Prostate gland (tissue), 2 donors: ENCODE data around the gene ANXA2R. TPM values are rescaled to one million over a fixed set of nuclear protein-coding genes. Genes with fewer than 3 reads are reported as not detected.

Experiments used
- DNase-seq: peaks from one replicate; pipeline ENCODE4 v3.0.0-alpha.2; 2019; ENCODE audit warnings: low spot score
- H3K27ac ChIP-seq, 2 donors: fragments of 200-600 bp; sonication (generic); 2 replicates each; pipeline ENCODE4 v1.5.1; 2017 to 2019
- H3K27me3 ChIP-seq: fragments of 200-600 bp; sonication (generic); replicated peaks from 2 replicates; pipeline ENCODE4 v1.5.1; 2019; ENCODE audit not compliant: insufficient read depth
- H3K36me3 ChIP-seq, 2 donors: fragments of 200-600 bp; sonication (generic); 1 replicate in 1 of 2; 2 replicates in 1 of 2; pipeline versions ENCODE4 v1.5.1 to v1.8.1; 2017 to 2019
- H3K4me1 ChIP-seq: fragments of 200-600 bp; sonication (generic); replicated peaks from 2 replicates; pipeline ENCODE4 v1.5.1; 2019
- H3K4me3 ChIP-seq, 2 donors: fragments of 200-600 bp; sonication (generic); 2 replicates each; pipeline ENCODE4 v1.5.1; 2017 to 2019
- H3K9me3 ChIP-seq: fragments of 200-600 bp; sonication (generic); 2 replicates; pipeline ENCODE4 v1.5.1; 2017
- POLR2A ChIP-seq: fragments of 450-650 bp; IDR thresholded peaks from one replicate; pipeline ENCODE4 v1.6.1; 2016; ENCODE audit warnings: antibody characterized with exemption, mild to moderate bottlenecking
- POLR2AphosphoS5 ChIP-seq: sonication (generic); formaldehyde crosslinking; IDR thresholded peaks from one replicate; pipeline ENCODE4 v1.6.1; 2017; ENCODE audit warnings: antibody characterized with exemption
- WGBS: methylation state at CpG from one replicate; pipeline ENCODE4 v1.1.5; 2018; 5-methylcytosine and 5-hydroxymethylcytosine counted together
- intact Hi-C: fragments of 100-400 bp; cut with DNase I; formaldehyde crosslinking; loops from one replicate; pipeline ENCODE4 v1.14.2; 2022
- total RNA-seq, 2 donors: library from RNA; depleted of rRNA; stranded (reverse); fragments of >200 nt; gene quantifications; one replicate each; pipeline ENCODE4 v1.1.0, GENCODE V29; 2016
- TF ChIP-seq, protein P1 (sequence below), 4 experiments: fragments of 200-600 bp in 2 of 4; fragments of 450-650 bp in 2 of 4; sonication (generic) in 2 of 4; IDR thresholded peaks; 1 replicate in 3 of 4; 2 replicates in 1 of 4; pipeline ENCODE4 v1.5.1; 2016 to 2019; ENCODE audit warnings: antibody characterized with exemption in 4 of 4, mild to moderate bottlenecking in 2 of 4, moderate library complexity in 2 of 4

The ANXA2R gene
- total RNA-seq, 2 donors from 2014 or later = 4.5 to 5.3 TPM

DNA sequence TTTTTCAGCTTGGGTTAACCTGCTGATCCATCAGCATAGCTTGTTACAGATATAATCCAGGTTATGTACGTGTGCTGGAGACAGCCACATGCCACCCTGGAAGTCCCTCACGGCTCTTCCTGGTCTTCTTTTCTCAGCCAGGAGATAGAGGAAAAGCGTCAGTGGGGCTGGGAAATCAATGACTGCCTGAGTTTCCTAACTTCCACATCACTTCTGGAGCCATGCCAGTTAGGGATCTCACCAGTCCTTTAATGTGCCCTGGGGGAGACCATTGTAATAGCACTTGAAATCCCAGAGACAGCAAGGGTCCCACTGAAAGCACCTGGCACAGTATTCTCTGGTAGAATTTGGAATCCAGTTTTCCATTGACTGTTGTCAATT lies 29.2 kb downstream of the ANXA2R start:
- no peaks in the 10 kb centered on the region for H3K9me3 ChIP-seq
- DNase-seq = no peak
- H3K27ac ChIP-seq = peak overlapping the region in 1 of 2 donors; percentile 88
- intact Hi-C loops = no loop called here
- 63% methylated on average over 3 of the region's 3 CpGs for WGBS
- H3K27me3 ChIP-seq = no peaks in the 10 kb centered on the region
- TF ChIP-seq, protein P1, sequence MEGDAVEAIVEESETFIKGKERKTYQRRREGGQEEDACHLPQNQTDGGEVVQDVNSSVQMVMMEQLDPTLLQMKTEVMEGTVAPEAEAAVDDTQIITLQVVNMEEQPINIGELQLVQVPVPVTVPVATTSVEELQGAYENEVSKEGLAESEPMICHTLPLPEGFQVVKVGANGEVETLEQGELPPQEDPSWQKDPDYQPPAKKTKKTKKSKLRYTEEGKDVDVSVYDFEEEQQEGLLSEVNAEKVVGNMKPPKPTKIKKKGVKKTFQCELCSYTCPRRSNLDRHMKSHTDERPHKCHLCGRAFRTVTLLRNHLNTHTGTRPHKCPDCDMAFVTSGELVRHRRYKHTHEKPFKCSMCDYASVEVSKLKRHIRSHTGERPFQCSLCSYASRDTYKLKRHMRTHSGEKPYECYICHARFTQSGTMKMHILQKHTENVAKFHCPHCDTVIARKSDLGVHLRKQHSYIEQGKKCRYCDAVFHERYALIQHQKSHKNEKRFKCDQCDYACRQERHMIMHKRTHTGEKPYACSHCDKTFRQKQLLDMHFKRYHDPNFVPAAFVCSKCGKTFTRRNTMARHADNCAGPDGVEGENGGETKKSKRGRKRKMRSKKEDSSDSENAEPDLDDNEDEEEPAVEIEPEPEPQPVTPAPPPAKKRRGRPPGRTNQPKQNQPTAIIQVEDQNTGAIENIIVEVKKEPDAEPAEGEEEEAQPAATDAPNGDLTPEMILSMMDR (IDR thresholded peaks at IDR 0.05) = no peak
- TF ChIP-seq POLR2A = no peak
- TF ChIP-seq POLR2AphosphoS5 = no peak
- H3K4me1 ChIP-seq = no peaks in the 10 kb centered on the region
- no peaks in the 10 kb centered on the region for H3K36me3 ChIP-seq
- no peak overlapping the region for H3K4me3 ChIP-seq

DNA sequence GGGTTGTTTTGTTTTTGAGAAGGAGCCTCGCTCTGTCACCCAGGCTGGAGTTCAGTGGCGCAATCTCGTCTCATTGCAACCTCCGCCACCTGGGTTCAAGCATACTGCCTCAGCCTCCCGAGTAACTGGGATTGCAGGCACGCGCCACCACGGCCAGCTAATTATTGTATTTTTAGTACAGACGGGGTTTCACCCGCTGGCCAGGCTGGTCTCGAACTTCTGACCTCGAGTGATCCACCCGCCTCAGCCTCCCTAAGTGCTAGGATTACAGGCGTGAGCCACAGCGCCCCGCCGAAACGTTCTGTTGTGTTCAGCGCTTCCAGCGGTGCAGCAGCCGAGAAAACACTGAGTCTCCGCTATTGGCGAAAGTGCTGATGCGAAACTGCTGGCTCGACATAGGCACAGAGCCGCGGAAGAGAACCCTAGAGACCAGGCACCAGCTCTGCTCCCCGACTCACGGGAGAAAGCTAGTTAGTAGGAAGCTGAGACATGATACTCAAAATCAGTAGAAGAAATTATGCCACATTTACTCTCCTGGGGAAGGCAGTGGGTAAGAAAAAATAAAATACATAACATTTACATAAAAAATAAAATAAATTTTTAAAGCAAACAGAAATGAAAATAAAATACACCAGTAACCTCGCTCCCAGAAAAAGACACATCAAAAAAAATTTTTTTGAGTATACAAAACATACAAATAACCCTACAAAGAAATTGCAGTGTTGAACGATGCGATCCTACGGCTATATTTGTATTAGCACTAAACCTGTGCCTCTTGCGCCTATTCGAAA lies 31.6 kb downstream of the ANXA2R start:
- Histone ChIP-seq H3K4me3 (peak overlapping the region; percentile 39 to 42), H3K27me3 (no peaks in the 10 kb centered on the region), H3K9me3 (no peaks in the 10 kb centered on the region), H3K27ac (peak overlapping the region; percentile 88 to 92), H3K36me3 (no peaks in the 10 kb centered on the region), H3K4me1 (no peaks in the 10 kb centered on the region)
- TF ChIP-seq POLR2A (no peak), POLR2AphosphoS5 (peak; percentile 69)
- WGBS = 7% methylated on average over 35 of the region's 35 CpGs
- peak; percentile 88 for DNase-seq
- intact Hi-C loops = no loop called here

DNA sequence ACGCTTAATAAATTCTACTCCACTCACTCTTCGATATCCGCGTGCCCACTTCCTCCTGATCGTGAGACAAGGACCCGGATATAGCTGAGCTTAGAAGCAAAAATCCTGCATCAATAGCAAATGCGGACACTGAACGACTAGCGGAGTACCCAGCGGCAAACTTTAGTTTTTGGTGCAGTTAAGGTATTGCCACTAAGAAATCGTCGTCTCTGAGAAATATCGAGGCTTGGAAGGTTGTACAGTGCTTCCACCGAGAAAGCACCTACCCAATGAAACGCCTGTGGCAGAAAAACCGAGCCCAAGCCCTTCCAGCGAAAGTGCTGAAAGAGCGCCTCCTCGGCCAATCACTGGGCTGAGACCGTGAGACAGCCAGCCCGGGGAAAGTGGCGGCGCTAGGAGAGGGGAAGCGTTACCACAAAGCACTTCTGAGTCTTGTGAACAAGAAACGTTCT lies 32.2 kb downstream of the ANXA2R start:
- TF ChIP-seq POLR2AphosphoS5 = peak; percentile 16
- TF ChIP-seq, protein P1 (IDR thresholded peaks at IDR 0.05) = no peak

DNA sequence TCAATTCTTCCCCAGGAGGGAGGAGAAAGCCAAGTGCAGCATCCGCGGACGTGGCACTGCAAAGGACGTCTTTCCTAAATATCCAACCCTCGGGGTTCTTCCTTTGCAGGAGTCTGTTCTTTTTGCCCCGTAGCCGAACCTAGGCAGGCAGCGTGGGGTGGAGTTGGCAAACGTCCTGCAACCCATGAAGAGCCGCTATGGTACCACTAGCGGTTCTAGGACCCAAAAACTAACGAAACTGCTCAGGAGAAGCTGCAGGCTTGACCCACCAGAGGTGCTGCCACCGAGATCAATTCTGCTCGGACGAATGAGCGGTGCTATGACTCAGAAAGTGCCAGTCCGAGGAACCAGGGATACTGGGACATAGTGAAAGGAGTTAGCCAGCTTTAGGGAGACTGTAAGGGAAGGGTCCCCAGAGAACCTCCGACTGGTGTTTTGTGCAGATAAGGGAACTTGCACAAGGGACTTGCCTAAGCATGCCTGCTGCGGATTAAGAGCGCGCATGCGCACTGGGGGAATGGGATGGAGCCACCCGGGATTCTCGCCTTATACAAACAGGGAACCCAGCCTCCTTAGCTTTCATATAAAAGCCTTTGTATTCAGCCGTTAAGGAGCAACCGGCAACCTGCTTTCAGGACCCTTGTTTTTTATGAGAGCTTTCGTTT lies 32.7 kb downstream of the ANXA2R start:
- Histone ChIP-seq H3K9me3 (no peaks in the 10 kb centered on the region), H3K4me1 (no peaks in the 10 kb centered on the region), H3K27me3 (no peaks in the 10 kb centered on the region), H3K4me3 (peak overlapping the region; percentile 39 to 42), H3K36me3 (no peaks in the 10 kb centered on the region), H3K27ac (peak overlapping the region; percentile 88 to 92)
- peak; percentile 89 for DNase-seq
- TF ChIP-seq, protein P1 (IDR thresholded peaks at IDR 0.05) = peak in 2 of 4 experiments; percentile 7 to 17
- TF ChIP-seq POLR2AphosphoS5 = peak; percentile 67
- TF ChIP-seq POLR2A = peak; percentile 42
- 5% methylated on average over 27 of the region's 27 CpGs for WGBS
- intact Hi-C loops = no loop called here

More for the DNA sequence above, 32.2 kb downstream of the ANXA2R start:
- WGBS = 2% methylated on average over 25 of the region's 25 CpGs
- Histone ChIP-seq H3K27ac (peak overlapping the region; percentile 88 to 92), H3K4me1 (no peaks in the 10 kb centered on the region), H3K36me3 (no peaks in the 10 kb centered on the region), H3K9me3 (no peaks in the 10 kb centered on the region), H3K4me3 (peak overlapping the region; percentile 39 to 42), H3K27me3 (no peaks in the 10 kb centered on the region)
- intact Hi-C loops = no loop called here
- DNase-seq = peak; percentile 51

DNA sequence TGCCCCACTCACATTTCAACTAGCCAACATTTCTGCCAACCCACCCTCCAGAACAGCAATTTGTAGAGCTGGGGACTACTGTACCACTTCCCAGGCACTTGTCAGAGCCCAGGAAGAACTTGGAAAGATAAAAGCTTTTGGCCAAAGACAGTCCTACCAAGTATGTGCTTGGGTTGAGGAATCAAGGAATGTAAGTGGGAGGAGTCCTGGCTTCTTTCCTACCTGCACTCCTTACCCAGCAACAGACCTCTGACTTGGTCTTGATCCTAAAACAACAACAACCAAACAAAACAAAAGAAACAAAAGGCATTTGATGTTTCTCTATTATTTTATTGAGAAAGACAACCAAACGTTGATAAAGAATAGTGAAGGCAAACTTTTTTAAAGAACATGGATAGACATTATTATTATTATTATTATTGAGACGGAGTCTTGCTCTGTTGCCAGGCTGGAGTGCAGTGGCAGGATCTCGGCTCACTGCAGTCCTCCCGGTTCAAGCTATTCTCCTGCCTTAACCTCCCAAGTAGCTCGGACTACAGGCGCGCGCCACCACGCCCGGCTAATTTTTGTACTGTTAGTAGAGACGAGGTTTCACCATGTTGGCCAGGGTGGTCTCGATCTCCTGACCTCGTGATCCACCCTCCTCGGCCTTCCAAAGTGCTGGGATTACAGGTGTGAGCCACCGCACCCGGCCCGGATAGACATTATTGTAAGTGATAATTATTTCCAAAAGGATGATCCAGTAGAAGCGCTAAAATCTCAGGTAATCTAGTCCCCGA lies 33.5 kb downstream of the ANXA2R start:
- Histone ChIP-seq H3K4me1 (no peaks in the 10 kb centered on the region), H3K36me3 (no peaks in the 10 kb centered on the region), H3K27ac (peak overlapping the region; percentile 88 to 92), H3K4me3 (peak overlapping the region in 1 of 2 donors; percentile 42), H3K9me3 (no peaks in the 10 kb centered on the region), H3K27me3 (no peaks in the 10 kb centered on the region)
- no peak for DNase-seq
- TF ChIP-seq POLR2AphosphoS5 (no peak), POLR2A (no peak)
- TF ChIP-seq, protein P1 (IDR thresholded peaks at IDR 0.05) = no peak
- WGBS = 81% methylated on average over 19 of the region's 19 CpGs
- intact Hi-C loops = no loop called here
